ENCODE measurements around the gene SSU72. TPM values are rescaled to one million over a fixed set of nuclear protein-coding genes. Genes with fewer than 3 reads are reported as not detected.

The SSU72 gene
- total RNA-seq, 4 donors from 2014 or later = 78.7 to 134 (median 112) TPM

DNA sequence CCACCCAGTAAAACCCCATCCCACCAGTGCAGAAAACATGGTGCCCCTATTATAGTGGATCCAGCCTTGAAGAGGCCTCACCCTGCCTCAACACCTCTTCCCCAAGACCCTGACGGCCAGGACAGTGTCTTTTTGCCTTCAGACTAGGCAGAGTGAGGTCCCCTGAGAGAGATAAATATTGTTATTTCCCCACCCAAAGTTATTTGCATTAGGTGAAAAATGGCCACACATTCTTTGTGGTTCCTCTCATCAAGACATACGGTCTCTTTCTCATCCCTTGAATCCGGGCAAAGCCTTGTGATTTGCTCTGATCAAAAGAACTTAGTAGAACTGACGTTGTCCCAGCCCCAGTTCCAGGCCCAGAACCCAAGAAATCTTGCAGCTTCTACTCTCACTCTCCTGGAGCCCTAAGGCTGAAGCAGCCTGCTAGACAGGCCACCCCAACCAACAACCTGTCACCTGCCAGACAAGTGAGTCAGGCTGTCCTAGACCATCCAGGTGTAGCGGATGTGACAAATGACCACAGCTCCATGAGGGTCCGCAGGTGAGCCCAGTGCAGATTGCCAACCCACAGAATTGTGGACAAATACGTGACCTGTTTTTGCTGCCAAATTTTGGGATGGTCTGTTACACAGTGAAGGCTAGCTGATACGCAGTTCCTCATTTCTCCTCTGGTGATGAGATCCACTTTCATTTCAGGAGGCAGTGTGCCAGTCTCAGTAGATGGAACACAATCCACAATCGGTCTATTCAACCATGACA lies 8.1 kb upstream of the SSU72 start:
- H3K4me3 ChIP-seq = no peak overlapping the region
- no peaks in the 10 kb centered on the region for H3K4me1 ChIP-seq
- intact Hi-C loops (cut with DNase I) = no loop called here
- no peak for DNase-seq (ENCODE audit: extremely low spot score)
- H3K27me3 ChIP-seq = peaks cover 0 to 47% (median 0%) of the 10 kb centered on the region in 4 donors
- H3K27ac ChIP-seq (replicated peaks in 1 of 4) = no peak overlapping the region
- WGBS = 77% methylated on average over 9 of the region's 9 CpGs
- TF ChIP-seq POLR2AphosphoS5 (IDR thresholded peaks at IDR 0.05) (no peak), EP300 (IDR thresholded peaks at IDR 0.05) (no peak)
- TF ChIP-seq, protein P1, sequence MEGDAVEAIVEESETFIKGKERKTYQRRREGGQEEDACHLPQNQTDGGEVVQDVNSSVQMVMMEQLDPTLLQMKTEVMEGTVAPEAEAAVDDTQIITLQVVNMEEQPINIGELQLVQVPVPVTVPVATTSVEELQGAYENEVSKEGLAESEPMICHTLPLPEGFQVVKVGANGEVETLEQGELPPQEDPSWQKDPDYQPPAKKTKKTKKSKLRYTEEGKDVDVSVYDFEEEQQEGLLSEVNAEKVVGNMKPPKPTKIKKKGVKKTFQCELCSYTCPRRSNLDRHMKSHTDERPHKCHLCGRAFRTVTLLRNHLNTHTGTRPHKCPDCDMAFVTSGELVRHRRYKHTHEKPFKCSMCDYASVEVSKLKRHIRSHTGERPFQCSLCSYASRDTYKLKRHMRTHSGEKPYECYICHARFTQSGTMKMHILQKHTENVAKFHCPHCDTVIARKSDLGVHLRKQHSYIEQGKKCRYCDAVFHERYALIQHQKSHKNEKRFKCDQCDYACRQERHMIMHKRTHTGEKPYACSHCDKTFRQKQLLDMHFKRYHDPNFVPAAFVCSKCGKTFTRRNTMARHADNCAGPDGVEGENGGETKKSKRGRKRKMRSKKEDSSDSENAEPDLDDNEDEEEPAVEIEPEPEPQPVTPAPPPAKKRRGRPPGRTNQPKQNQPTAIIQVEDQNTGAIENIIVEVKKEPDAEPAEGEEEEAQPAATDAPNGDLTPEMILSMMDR (IDR thresholded peaks at IDR 0.05) = no peak
- no peaks in the 10 kb centered on the region for H3K36me3 ChIP-seq
- no peaks in the 10 kb centered on the region for H3K9me3 ChIP-seq

DNA sequence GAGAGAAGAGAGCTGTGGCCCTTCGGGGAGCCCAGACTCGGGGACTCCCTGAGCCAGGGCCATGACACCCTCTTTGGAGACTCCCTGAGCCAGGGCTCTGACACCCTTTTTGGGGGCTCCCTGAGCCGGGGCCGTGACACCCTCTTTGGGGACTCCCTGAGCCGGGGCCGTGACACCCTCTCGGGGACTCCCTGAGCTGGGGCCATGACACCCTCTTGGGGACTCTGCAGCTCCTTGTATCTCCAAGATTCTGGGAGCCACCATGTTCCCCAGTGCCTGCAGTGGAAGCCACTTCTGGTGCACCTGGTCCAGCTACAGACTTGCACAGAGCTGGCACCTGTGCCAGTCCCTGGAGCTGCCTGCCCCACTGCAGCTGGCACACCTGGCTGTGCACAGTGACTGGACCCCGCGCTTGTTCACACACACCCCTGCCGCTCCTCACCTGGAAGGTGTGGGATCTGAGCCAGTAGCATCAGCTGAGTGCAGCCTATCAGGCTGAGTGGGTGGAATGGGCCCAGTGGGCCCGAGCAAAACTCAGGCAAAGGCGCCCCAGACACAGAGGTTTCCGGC lies 3.8 kb upstream of the SSU72 start:
- 81% methylated on average over 6 of the region's 13 CpGs for WGBS
- no peak overlapping the region for H3K27ac ChIP-seq (replicated peaks in 1 of 4)
- H3K4me3 ChIP-seq = no peak overlapping the region
- no peaks in the 10 kb centered on the region for H3K9me3 ChIP-seq
- H3K27me3 ChIP-seq = peaks cover 0 to 20% (median 0%) of the 10 kb centered on the region in 4 donors
- no peak for DNase-seq (ENCODE audit: extremely low spot score)
- intact Hi-C loops (cut with DNase I) = no loop called here
- TF ChIP-seq POLR2A (IDR thresholded peaks at IDR 0.05; ENCODE audit: low read depth) (no peak), POLR2AphosphoS5 (IDR thresholded peaks at IDR 0.05) (no peak), EP300 (IDR thresholded peaks at IDR 0.05) (no peak)
- TF ChIP-seq, protein P1 (IDR thresholded peaks at IDR 0.05) = no peak
- peaks cover 10 to 15% (median 11%) of the 10 kb centered on the region in 4 donors for H3K4me1 ChIP-seq
- no peaks in the 10 kb centered on the region for H3K36me3 ChIP-seq

DNA sequence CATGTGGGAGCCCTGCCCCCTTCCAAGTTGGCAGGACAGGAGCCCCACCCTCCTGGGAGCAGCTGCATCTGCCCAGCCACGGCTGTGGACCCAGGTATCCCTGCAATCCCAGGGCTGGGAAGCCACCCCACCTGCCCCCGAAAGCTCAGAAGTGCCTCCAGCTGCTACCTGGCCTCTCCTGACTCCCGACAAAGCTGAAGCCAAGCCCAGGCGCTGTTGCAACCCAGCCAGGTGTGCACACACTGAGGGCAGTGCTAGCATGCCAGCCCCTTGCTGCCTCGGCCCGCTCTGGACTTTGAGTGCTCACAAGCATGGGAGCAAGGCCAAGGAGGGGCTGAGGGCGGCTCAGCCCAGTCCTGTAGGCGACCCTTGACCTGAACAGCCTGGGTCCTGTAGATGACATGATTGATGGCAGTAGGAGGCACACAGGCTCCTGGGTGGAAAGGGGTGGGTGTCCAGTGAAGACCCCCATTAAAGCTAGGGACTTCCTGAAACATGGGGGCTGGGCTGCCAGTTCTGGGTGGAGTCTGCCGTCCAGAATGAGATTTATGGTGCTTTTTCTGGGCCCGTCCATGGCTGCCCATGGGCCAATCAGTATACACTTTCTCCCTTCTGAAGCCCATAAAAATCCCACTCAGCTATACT lies 2.8 kb upstream of the SSU72 start:
- 48% methylated on average over 7 of the region's 10 CpGs for WGBS
- Histone ChIP-seq H3K4me1 (peaks cover 18 to 25% (median 20%) of the 10 kb centered on the region in 4 donors), H3K9me3 (no peaks in the 10 kb centered on the region), H3K27ac (replicated peaks in 1 of 4) (no peak overlapping the region), H3K4me3 (no peak overlapping the region), H3K27me3 (peaks cover 0 to 18% (median 0%) of the 10 kb centered on the region in 4 donors), H3K36me3 (peaks cover 0 to 5% (median 2%) of the 10 kb centered on the region in 4 donors)
- intact Hi-C loops (cut with DNase I) = no loop called here
- no peak for DNase-seq (ENCODE audit: extremely low spot score)
- TF ChIP-seq EP300 (IDR thresholded peaks at IDR 0.05) (no peak), POLR2A (IDR thresholded peaks at IDR 0.05; ENCODE audit: low read depth) (no peak), POLR2AphosphoS5 (IDR thresholded peaks at IDR 0.05) (no peak)
- TF ChIP-seq, protein P1 (IDR thresholded peaks at IDR 0.05) = no peak

DNA sequence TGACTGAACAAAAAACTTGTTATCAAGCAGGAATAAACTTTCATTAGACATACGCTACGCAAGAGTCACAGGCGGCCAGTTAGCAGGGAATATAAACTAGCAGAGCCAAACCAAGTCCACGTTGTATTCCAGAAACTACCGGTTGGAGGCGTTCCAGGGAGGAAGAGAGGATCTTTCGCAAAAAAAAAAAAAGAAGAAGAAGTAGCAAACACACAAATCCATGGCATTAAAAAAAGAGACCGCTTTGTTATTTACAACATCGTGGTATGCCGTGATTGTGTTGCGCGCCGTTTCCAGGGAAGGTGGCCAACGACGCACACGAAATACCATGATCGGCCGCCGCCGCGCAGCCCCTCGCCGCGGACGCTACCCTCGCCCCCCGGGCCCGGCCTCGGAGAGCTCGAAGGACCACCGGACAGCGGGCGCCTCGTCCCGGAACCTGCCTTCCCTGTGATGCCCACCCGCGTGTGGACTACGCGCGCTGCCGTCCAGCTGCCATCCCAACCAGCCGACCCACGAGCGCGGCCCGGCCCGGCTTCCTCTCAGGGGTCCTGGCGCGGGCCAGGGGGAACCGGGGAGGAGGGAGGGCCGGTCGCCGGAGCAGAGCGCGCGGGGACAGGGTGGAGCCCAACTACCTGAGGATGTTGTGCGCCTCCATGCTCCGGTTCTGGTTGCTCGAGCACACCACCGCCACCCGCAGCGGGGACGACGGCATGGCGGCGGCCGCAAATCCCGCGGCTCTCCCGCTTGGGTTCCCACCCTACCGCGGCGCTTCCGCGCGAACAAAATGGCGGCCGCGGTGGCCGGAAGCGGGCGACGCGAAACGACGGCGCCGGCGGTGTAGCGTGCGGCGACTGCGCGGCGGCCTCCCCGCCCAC lies 581 bp downstream of the SSU72 start:
- intact Hi-C loops (cut with DNase I) = loop anchor here (2.0 kb wide), 1 partner anchor 41 kb away; the partner anchor contains the start of gene MIB2
- 1% methylated on average over 49 of the region's 96 CpGs for WGBS
- peak overlapping the region; percentile 96 to 100 (median 99) for H3K4me3 ChIP-seq
- no peaks in the 10 kb centered on the region for H3K27me3 ChIP-seq
- DNase-seq (ENCODE audit: extremely low spot score) = no peak
- H3K4me1 ChIP-seq = peaks cover 33 to 59% (median 54%) of the 10 kb centered on the region in 4 donors
- peaks cover 0 to 34% (median 11%) of the 10 kb centered on the region in 4 donors for H3K36me3 ChIP-seq
- H3K9me3 ChIP-seq = no peaks in the 10 kb centered on the region
- peak overlapping the region; percentile 99 to 100 (median 99) for H3K27ac ChIP-seq (replicated peaks in 1 of 4)
- TF ChIP-seq EP300 (IDR thresholded peaks at IDR 0.05) (no peak), POLR2A (IDR thresholded peaks at IDR 0.05; ENCODE audit: low read depth) (peak; percentile 39)

All from esophagus muscularis mucosa (tissue), 4 donors.